Prostate gland (tissue), 2 donors: ENCODE results near the gene TBL1X.

ENCODE experiments used
- POLR2A ChIP-seq: fragments of 450-650 bp; IDR thresholded peaks from one replicate; pipeline ENCODE4 v1.6.1; 2016; ENCODE audit warnings: antibody characterized with exemption, mild to moderate bottlenecking
- TF ChIP-seq, protein P1 (sequence below), 4 experiments: fragments of 200-600 bp in 2 of 4; fragments of 450-650 bp in 2 of 4; sonication (generic) in 2 of 4; IDR thresholded peaks; 1 replicate in 3 of 4; 2 replicates in 1 of 4; pipeline ENCODE4 v1.5.1; 2016 to 2019; ENCODE audit warnings: antibody characterized with exemption in 4 of 4, mild to moderate bottlenecking in 2 of 4, moderate library complexity in 2 of 4

DNA sequence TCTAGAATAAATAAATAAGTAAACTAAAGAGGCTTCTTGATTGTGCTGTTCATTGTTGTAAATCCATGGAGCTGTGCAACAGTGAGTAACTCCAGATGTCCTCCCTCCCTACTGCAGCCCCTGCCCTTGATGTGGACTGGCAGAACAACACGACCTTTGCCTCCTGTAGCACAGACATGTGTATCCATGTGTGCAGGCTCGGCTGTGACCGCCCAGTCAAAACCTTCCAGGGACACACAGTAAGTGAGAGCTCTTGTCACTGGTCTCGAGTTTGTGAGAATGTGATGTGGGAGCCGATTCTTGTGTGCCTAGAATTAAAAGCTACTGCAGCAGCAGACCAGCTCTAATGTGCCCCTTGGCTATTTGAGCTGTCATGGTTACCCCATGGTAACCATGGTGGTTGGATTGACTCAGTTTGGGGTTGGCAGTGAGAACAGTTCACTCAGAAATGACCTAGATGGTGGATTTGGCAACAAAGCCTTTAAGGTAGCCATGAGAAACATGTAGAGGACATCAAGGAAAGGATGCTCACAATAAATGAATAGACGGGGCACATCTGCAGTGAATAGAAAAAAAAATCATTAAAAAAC lies 240.1 kb downstream of the TBL1X start:
- TF ChIP-seq, protein P1, sequence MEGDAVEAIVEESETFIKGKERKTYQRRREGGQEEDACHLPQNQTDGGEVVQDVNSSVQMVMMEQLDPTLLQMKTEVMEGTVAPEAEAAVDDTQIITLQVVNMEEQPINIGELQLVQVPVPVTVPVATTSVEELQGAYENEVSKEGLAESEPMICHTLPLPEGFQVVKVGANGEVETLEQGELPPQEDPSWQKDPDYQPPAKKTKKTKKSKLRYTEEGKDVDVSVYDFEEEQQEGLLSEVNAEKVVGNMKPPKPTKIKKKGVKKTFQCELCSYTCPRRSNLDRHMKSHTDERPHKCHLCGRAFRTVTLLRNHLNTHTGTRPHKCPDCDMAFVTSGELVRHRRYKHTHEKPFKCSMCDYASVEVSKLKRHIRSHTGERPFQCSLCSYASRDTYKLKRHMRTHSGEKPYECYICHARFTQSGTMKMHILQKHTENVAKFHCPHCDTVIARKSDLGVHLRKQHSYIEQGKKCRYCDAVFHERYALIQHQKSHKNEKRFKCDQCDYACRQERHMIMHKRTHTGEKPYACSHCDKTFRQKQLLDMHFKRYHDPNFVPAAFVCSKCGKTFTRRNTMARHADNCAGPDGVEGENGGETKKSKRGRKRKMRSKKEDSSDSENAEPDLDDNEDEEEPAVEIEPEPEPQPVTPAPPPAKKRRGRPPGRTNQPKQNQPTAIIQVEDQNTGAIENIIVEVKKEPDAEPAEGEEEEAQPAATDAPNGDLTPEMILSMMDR (IDR thresholded peaks at IDR 0.05) = no peak
- no peak for TF ChIP-seq POLR2A
